ENCODE data around the gene ABCA13.

Gene ABCA13

DNA sequence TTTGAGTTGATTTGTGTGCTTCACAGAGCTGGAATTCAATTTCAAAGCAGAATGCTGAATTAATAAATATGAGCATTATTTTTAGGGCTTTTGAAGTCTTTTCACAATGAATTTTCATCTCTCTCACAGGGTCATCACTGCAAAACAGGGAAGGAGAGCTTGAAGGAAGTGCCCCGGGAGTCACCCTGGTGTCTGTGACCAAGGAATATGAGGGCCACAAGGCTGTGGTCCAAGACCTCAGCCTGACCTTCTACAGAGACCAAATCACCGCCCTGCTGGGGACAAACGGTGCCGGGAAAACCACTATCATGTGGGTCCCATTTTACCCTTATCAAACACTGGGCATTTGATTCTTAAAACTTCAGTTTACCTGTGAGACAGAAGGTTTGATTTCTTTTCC is 217.7 kb downstream of the ABCA13 start:
- DNase-seq, result peak; percentile 21 to 31

GRCh38 chr7:48389977-48390376 is 218.7 kb downstream of the ABCA13 start:
- DNase-seq, result peak; percentile 88 to 90

- peak; percentile 63 to 76 for DNase-seq
Measured at GRCh38 chr7:48390388-48391327, 219.4 kb downstream of the ABCA13 start.

DNA sequence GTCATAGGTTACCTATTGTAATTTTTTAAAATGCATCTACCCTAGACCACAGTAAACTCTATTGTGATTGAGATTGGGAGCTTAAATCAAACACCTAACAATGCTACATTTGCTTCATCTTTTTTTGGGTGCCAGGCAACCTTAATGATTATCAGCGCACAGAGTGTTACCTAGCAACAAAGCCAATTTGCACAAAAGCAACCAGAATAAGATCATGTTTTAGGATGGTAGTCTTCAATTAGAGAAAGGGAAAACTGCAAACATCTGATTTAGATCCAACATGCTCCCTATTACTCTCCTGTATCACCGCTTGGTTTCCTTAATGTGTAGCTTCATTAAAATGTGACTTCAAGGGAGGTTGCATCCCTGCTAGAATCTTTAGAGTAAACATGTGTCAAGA is 226.9 kb downstream of the ABCA13 start:
- DNase-seq, result no peak

DNA sequence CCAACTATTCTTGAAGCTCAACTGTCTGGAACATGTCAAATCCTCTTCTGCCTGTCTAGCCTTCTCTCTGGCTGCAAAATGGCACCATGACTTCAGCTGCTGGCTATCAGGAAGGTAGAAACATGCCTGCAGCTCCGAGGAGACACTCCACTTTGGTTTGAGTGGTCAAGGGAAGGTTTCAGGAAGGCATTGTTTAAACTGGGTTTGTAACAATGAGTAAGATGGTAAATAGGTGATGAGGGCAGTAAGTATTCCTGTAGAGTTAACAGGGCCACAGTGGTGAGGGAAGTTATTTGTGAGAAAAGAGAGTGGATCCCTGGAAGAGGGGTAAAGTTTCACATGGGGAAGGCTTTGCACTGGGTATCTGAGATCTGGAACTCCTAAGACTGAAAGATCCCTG is 231.5 kb downstream of the ABCA13 start:
- no peak for DNase-seq

- no peak for DNase-seq
Measured at GRCh38 chr7:48408731-48409130, 237.5 kb downstream of the ABCA13 start.

DNA sequence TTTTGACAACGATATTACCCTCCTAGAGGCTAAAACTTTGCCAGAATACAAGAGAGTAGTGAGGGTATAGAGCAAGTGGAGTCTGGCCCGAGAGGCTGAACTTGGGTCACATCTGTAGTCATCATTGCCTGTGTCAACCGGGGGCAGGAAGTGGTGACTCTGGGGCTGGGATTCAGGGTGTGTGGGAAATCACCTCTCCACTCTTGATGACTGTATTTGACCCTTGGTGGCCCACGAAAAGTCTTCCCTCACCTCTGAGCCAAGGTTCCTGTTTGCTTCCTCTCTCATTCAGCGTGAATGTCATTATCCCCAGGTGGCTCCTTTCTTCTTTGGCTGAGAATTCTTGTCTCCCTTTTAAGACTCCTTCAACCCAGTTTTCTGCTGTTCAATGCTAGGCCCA is 240.4 kb downstream of the ABCA13 start:
- DNase-seq, result peak in 1 of 2 donors; percentile 13

DNA sequence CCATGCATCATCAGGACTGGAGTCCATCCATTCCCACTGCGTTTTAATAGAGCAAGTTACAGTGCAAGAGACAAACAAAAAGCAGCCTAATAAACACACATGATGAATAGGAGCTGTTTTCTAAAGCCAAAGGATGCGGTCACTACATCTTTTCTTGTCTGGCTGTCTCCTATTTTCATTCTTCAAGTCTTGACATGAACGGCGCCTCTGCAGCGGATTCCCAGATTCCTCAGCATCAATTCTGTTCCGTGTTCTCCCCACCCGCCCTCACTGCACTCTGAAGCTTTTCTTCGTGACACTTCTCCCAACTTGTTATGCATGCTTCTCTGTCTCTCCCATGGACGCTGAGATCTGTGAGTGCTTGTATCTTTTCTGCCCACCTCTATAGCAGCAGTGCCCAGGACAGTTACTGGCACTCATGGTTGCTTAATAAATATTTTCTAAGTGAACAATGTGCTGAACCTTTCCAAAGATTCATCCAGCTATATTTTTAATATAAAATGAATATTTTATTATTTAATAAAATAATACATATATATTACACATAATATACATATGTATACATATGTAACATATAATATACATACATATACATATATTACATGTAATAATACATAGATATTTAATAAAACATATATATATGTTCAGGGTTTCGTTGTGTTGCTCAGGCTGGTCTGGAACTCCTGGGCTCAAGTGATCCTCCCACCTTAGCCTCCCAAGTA is 242.9 kb downstream of the ABCA13 start:
- no peak for DNase-seq

GRCh38 chr7:48416327-48416908 is 245.2 kb downstream of the ABCA13 start:
- DNase-seq, result no peak

- DNase-seq, result no peak
Measured at GRCh38 chr7:48419401-48419800, 248.1 kb downstream of the ABCA13 start.

GRCh38 chr7:48420206-48420605 is 248.9 kb downstream of the ABCA13 start:
- DNase-seq, result no peak

GRCh38 chr7:48421357-48421756 is 250.1 kb downstream of the ABCA13 start:
- DNase-seq, result no peak

DNA sequence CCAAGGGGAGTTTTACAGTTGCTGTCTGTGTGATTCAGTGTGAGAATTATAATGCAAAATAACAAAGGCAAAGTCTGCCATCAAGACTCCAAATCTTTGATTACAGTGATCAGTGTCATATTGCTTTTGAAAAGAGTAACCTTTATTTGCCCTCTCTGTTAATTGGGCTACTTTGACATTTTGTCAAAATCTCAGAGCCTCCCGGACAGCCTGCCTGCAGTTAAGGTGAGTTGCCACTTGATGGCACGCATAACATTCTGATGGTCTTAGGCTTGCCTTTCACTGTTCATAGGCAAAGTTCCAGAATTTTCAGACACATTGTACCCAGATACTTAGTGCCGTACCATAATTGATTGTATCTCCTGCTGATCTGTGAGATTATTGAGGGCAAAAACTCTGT is 253.5 kb downstream of the ABCA13 start:
- peak in 1 of 2 donors; percentile 6 for DNase-seq

DNA sequence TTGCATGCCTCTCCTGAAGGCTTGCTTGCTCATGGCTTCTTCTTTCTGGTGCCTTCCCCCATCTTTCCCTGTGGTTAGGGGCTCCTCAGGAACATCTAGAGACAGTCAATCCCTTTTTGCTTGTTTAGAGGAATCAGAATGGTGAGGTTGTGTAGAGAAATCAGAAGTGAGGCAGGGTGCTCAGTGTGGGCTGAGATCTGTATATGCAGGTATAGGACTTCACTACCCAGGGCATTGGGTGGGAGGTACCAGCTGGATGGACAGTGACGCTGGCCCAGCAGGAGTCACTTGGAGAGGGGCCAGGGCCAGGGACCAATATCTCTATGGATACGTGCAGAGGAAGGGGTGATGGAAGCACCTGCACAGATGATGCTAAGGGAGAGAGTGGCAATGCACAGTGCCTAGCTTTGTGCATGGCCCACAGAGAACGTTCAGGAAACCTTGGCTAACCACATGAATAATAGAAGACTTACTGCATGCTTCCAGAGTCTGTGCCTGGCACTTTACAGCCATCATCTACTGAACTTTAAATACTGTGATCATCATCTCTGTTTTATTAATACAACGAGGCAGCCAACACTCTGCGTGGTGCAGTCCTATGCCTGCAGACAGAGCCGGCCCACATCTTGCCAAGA is 255.2 kb downstream of the ABCA13 start:
- DNase-seq, result no peak

DNA sequence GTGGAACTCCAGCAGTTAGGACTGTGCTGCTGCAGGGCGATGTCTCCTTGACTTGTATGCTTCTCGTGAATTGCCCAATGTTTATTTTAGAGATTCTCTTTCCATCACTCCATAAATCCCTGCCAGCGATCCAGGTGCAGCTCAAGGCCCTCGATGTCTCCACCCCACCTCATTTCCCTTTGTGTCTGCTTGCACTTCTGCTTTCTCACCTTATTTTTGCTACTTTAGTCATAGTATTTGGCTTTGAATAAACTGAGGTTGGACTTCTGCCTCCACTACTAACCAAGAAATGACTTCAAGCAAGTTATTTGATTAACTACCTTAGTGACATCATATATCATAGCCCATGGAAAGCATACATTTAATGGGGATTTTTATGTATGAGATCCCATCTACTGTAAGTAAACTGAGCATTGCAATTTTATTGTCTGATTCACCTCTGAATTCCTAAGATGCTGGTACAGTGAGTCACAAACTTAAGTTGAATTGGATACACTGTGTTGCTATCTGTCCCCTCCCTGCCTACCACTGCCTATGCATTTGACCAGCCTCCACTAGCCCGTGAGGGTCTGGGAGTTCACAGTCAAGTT is 255.8 kb downstream of the ABCA13 start:
- DNase-seq, result no peak

DNA sequence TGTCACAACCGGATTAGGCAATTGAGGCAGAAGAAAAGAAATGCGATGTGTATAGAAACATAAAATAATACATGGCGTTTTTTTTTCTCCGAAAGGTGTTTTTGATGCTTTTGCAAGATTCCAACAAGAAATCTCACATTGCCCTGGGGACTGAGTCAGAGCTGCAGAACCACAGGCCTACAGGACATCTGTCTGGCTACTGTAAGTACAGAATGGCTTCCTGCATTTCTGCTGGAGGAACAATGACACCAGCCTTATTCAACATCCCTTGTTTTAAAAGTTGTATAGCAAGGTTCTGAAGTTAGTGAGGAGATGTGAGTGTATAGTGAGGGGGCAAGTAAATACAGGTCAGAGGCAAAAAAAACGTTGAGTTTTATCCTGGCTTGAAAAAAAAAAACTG is 256.4 kb downstream of the ABCA13 start:
- no peak for DNase-seq

- DNase-seq, result no peak
Measured at GRCh38 chr7:48428091-48428684, 256.9 kb downstream of the ABCA13 start.

GRCh38 chr7:48429117-48429516 is 257.9 kb downstream of the ABCA13 start:
- DNase-seq, result no peak

- no peak for DNase-seq
Measured at GRCh38 chr7:48438206-48438605, 266.9 kb downstream of the ABCA13 start.

DNA sequence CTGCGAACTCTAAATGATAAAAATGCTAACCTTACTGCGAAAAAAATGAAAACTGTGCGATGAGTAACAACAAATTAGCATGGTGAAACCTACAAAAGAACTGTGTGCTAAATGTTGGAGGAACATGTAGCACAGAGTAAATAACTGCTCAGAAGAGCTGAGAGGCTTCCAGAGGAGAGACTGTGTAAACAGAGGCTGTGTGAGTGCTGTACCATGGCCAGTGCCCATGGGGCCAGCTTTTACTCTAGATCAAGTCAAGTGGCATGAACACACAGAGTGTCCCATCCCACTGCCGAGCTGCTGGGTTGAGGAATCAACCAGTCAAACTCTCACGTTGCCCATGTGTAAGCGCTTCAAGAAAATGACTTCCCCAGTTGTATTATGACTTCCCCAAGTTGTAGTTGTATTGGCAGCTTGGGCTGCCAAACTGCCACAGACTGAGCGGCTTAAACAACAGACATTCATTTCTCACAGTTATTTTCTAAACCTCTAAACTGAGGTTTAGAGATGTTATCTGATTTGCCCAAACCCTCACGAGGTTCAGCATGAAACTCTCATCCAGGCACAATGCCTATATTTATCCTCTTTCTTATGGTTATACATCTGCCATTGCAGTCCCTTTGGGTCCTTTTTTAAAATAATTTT is 270.7 kb downstream of the ABCA13 start:
- DNase-seq, result no peak

DNA sequence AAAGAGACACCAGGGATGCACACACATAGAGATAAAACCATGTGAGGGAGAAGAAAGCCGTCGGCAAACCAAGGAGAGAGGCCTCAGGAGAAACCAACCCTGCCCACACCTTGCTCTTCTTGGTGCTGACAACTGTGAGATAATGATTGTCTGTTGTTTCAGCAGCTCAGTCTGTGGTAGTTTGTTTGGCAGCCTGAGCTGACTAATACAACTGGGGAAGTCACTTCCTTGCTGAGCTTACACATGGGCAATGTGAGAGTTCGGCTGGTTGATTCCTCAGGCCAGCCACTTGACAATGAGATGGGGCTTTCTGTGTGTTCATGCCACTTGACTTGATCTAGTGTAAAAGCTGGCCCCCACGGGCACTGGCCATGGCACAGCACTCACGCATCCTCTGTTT is 271.8 kb downstream of the ABCA13 start:
- DNase-seq, result no peak

DNA sequence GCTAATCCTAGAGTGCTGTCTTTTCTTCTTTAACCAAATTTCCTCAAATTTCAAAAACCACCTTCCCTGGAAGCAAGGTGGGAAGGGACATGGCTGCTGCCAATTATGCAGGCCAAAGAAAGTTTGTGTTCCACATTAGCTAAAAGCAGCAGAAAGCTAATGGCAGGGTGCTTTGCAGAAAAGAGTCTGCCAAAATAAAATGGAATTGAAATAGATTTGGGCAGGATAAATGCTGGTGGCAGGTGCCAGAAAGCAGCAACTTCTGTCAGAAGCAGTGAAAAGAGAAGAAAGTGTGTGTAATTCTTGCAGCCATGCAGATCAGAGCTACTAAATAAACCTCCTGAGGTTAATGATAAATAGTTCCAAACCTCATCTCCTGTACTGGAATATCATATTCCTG is 275.5 kb downstream of the ABCA13 start:
- DNase-seq, result no peak

All from inflammatory macrophage treated with lipopolysaccharide for 1 hour (primary cell).